SK-N-SH treated with all-trans-retinoic acid at 6 μM for 48 hours (cell line): ENCODE results near the gene TGFBR2.

Experiments
- PATZ1 ChIP-seq: fragments of 250-450 bp; sonication (Bioruptor Pico); IDR thresholded peaks from 2 replicates; pipeline ENCODE4 v1.8.0; 2020; ENCODE audit warnings: mild to moderate bottlenecking, moderate library complexity, borderline replicate concordance
- RARB ChIP-seq: fragments of 250-450 bp; sonication (Bioruptor Pico); IDR thresholded peaks from 2 replicates; pipeline ENCODE4 v1.8.0; 2021; ENCODE audit warnings: mild to moderate bottlenecking, moderate library complexity

GRCh38 chr3:30567139-30567753 is 39.2 kb upstream of the TGFBR2 start:
- no peak for TF ChIP-seq PATZ1 (CRISPR knock-in tag)
- no peak for TF ChIP-seq RARB
